Adipose tissue (tissue), 3 donors: ENCODE data around the gene DCTN5. TPM values are rescaled to one million over a fixed set of nuclear protein-coding genes. Genes with fewer than 3 reads are reported as not detected.
"Not testable (repeated sequence)": the region's sequence is repeated elsewhere in the genome, so short reads cannot be mapped to it uniquely, and the experiment has no call there.

Experiments
- H3K27ac ChIP-seq: one replicate; pipeline ENCODE4 v1.5.1; 2013; ENCODE audit warnings: low read depth, low read length
- WGBS, 3 donors: extraction: QIAGEN DNeasy Blood & Tissue Kit; methylation state at CpG; one replicate each; pipeline ENCODE4 v1.1.7; 2013; 5-methylcytosine and 5-hydroxymethylcytosine counted together
- polyA plus RNA-seq, 3 donors: library from polyadenylated mRNA; stranded (reverse); fragments of 200-250 nt; gene quantifications; one replicate each; pipeline ENCODE4 v1.2.3, GENCODE V29; 2013
- donor health status: healthy with polysubstance abuse.
- donor health status: Bipolar disorder and iron deficiency.
- donor health status: healthy.

Gene DCTN5
- polyA plus RNA-seq: 10 to 100 TPM in 1 of 3 donors, 1 to 10 TPM in 2; 9.2 to 19.8 (median 9.6) TPM

DNA sequence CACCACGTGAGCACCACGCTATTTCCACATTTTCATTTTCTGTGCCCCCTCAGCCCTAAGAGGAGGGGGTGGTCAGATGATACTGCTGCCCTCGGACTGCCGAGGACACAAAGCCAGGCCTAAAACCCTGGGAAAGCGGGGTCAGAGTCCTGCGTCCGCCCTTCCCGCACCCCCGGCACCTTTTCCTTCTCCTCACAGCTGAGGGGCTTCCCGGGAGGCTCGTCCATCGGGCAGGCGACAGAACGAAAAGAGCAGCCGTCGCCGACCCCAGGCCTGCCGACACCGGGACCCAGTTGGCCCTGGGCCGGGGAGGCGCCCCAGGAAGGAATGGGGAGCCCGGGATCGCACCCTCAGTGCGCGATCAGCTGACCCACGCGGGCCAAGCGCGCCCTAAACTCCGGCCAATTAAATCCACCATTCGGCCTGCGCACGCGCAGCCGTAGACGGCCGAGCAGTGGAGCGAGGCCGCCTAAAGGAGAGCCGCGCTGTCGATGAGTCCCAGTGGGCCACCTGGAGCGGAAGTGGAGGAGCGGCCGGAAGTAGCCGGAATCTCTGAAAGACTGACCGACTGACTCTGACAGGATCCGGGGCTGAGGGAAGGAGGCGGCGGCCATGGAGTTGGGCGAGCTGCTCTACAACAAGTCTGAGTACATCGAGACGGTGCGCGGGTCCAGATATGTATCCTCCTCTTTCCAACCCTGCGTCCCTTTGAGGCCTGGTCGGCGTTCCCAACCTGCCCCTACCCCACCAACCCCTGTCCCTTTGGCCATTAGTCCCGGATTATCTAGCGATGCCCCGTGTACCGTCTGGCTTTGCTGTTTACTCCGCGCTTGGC is at the start of gene DCTN5, which contains the start of gene PALB2:
Gene DCTN5, plus strand, starts transcription at position 536 of the 835 bp plus-strand sequence. Its CDS starts 77 bp downstream, at position 613.
Gene PALB2, minus strand, starts transcription at position 380 of the 835 bp plus-strand sequence. Its CDS starts 153 bp downstream, at position 227.
- no peak within 1 kb of the TSS for H3K27ac ChIP-seq
- 0% methylated on average over 62 to 64 of the region's 64 CpGs for WGBS, 3 donors

- WGBS, 3 donors: 90 to 98% (median 96%) methylated on average over 12 of the region's 12 CpGs
- H3K27ac ChIP-seq: no peak overlapping the region
Observed at GRCh38 chr16:23594186-23594585, 47.1 kb upstream of the DCTN5 start.

DNA sequence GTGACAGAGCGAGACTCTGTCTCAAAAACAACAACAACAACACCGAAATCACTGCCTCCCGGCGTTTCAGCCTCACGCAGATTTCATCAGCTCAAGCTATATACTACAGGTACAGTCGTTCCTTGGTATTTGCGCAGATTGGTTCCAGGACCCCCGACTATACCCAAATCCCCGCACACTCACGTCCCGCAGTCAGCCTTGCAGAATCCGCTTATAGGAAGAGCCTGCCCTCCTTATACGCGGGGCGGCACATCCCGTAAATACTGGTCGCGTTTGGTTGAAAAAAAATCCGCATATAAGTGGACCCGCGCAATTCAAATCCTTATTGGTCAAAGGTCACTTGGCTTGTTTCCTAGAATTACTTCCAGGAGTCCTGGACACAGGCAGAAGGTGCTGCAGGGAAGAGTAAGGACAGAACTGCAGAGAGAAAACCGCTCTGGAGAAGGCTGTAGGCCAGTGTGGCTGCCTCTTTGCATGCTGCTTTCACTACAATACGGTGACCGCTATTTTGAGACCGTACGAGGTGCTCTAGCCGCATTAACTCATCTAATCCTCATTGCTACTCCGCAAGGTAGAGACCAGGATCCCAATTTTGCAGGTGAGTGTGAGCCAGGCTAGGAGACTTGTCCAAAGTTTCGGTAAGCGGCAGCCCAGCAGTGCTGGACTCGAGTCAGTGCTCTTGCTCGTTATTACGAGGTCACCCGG is 45.9 kb upstream of the DCTN5 start:
- H3K27ac ChIP-seq: no peak overlapping the region
- 14 to 19% (median 18%) methylated on average over 34 of the region's 34 CpGs for WGBS, 3 donors

GRCh38 chr16:23595951-23596720 is 45.1 kb upstream of the DCTN5 start, which contains the start of gene NDUFAB1:
Gene NDUFAB1, minus strand, starts transcription at chr16:23596316. Its CDS starts 26 bp downstream, at chr16:23596290.
- 2 to 3% (median 2%) methylated on average over 67 of the region's 67 CpGs for WGBS, 3 donors
- peak within 1 kb of the TSS; percentile 35 for H3K27ac ChIP-seq

DNA sequence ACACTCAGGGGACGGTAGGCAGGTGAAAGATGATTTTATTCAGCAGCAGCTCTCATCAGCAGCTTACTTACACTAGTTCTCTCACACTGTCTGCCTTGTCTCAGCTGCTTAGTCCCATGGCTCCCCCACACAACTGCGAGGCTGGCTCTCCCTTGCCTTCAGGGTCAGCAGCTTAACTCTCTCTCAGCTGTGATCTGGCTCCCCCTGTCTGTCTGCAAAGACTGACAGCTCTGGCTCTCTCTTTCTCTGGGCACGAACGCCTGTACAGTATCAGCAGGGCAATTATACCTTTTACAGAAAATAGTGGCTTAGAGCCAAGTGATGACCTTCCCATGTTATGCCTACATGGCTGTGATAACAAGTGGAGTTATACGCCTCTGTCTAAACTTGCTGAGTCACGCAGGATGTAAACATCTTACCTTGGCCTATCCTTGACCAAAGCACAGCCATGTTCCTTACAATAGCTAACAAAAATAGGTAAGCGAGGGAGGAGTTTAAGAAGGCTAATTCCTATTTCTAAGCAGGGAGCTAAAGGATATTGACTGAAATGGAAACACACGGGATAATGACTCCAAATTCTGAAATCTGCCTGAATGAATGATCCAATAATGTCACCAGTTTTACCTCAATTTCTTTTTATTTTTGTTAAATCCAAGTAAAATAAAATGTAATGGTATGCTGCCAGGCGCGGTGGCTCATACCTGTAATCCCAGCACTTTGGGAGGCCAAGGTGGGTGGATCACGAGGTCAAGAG is 44.1 kb upstream of the DCTN5 start:
- 74 to 84% (median 84%) methylated on average over 11 of the region's 11 CpGs for WGBS, 3 donors

GRCh38 chr16:23607726-23608125 is 33.5 kb upstream of the DCTN5 start:
- WGBS, 3 donors: 76 to 91% (median 78%) methylated on average over 6 of the region's 6 CpGs
- H3K27ac ChIP-seq: no peak overlapping the region

More for the DNA sequence above, 44.1 kb upstream of the DCTN5 start:
- no peak overlapping the region for H3K27ac ChIP-seq

DNA sequence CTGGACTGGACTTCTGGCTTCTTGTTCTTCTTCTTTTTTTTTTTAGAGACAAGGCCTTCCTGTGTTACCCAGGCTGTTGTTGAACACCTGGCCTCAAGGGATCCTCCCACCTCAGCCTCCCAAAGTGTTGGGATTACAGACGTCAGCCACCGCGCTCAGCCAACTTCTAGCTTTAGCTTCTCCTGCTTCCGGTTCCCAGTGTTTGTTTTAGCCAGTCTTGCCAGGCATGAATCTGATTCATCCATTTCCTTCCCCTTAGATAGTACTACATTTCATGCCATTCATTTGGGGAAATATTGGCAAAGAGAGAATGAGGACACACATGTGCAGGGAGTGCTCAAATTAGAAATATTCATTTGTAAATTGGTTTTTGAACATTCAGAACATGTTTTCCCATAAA is 33.1 kb upstream of the DCTN5 start:
- H3K27ac ChIP-seq: no peak overlapping the region
- whole genome bisulfite sequencing, 3 donors: 72 to 82% (median 75%) methylated on average over 4 of the region's 4 CpGs

DNA sequence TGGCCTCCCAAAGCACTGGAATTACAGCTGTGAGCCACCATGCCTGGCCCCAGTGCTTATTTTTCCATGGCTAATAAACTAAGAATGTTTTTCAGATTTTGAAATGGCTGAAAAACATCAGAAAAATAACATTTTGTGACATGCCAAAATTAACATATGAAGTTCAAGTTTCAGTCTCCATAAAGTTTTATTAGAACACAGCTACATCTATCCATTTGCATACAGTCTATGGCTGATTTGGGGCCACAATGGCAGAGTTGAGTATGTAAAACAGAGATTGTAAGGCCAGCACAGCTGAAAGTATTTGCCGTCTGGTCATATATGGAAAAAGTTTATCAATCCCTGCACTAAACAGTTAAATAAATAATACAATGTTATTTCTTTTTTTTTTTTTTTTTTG is 31.3 kb upstream of the DCTN5 start:
- H3K27ac ChIP-seq: no peak overlapping the region
- 97 to 100% (median 100%) methylated on average over 1 of the region's 1 CpG for WGBS, 3 donors

GRCh38 chr16:23610905-23611304 is 30.4 kb upstream of the DCTN5 start:
- 92 to 99% (median 98%) methylated on average over 6 of the region's 6 CpGs for WGBS, 3 donors
- not testable (repeated sequence) for H3K27ac ChIP-seq

DNA sequence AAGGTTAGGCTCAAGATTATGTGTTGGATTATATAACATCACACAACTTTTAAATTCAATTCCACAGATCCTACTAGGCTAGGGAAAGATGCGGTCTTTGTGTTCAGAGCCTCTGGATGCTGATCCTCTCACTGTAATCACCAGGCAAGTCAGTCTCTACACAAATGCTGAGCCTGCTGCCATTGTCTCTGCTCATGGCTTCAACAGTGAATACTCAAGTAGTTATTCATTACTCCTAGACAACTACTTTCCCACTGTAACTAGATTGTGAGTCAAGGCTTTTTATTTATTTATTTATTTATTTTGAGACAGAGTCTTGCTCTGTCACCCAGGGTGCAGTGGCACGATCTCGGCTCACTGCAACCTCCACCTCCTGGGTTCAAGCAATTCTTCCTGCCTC is 29.3 kb upstream of the DCTN5 start:
- 96 to 100% (median 100%) methylated on average over 3 of the region's 3 CpGs for WGBS, 3 donors

DNA sequence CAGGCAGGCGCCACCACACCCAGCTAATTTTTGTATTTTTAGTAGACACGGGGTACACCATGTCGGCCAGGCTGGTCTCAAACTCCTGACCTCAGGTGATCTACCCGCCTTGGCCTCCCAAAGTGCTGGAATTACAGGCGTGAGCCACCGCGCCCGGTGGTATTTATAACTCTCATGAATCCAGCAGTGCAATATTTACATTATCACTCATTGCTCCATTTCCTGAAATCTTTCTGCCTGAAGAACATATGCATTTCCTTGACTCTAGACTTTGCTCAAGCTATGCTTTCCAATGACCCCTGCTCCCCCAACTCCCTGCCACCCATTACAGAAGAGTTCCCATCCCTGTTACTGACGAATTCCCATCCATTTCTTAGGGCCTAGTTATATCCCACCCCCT is 25.5 kb upstream of the DCTN5 start:
- no peak overlapping the region for H3K27ac ChIP-seq
- WGBS, 3 donors: 90 to 95% (median 94%) methylated on average over 9 of the region's 9 CpGs

More for the DNA sequence above, 29.3 kb upstream of the DCTN5 start:
- no peak overlapping the region for H3K27ac ChIP-seq

GRCh38 chr16:23624092-23624491 is 17.2 kb upstream of the DCTN5 start:
- no peak overlapping the region for H3K27ac ChIP-seq

DNA sequence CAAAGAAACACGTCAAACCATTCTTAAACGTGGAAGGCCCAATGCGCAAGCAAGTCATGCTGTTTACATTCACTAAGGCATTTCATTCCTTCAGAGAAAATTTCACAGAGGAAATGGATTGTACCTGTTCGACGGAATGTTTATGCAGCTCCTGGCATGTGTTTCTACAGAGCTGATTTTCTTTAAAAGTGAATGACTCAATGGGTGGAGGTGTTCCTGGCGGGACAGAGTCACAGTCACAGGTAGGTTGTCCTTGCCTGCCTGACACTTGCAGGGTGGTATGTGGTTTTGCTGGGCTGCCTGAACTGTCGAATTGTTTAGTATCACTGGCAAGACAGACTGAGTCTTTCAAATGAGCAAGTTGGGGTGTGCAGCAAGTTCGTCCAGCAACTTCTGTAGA is 11.8 kb upstream of the DCTN5 start:
- 93 to 97% (median 95%) methylated on average over 8 of the region's 8 CpGs for WGBS, 3 donors
- H3K27ac ChIP-seq: no peak overlapping the region

DNA sequence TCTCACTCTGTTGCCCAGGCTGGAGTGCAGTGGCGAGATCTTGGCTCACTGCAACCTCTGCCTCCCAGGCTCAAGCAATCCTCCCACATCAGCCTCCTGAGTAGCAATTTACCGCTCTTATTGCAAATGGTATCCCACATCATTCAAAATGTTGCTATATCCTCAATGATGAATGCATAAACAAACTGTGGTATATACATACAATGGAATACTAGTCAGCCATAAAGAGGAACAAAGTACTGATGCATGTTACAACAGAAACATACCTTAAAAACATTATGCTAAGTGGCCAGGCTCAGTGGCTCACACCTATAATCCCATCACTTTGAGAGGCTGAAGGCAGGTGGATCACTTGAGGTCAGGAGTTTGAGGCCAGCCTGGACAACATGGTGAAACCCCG is 9.4 kb upstream of the DCTN5 start:
- H3K27ac ChIP-seq: not testable (repeated sequence)
- WGBS, 3 donors: 97 to 99% (median 97%) methylated on average over 3 of the region's 3 CpGs

GRCh38 chr16:23634461-23635036 is 6.7 kb upstream of the DCTN5 start:
- no peak overlapping the region for H3K27ac ChIP-seq
- 91 to 97% (median 97%) methylated on average over 4 of the region's 4 CpGs for WGBS, 3 donors

GRCh38 chr16:23635958-23636357 is 5.3 kb upstream of the DCTN5 start:
- no peak overlapping the region for H3K27ac ChIP-seq

GRCh38 chr16:23640615-23640930 is 693 bp upstream of the DCTN5 start:
- WGBS, 3 donors: 0 to 1% (median 1%) methylated on average over 8 of the region's 8 CpGs
- H3K27ac ChIP-seq: no peak overlapping the region

- WGBS, 3 donors: 65 to 76% (median 69%) methylated on average over 14 of the region's 14 CpGs
- H3K27ac ChIP-seq: no peak overlapping the region
Observed at GRCh38 chr16:23642246-23642774, 1.0 kb downstream of the DCTN5 start.
